Lower leg skin (tissue), 3 donors: ENCODE results near the gene ZNF611.

Experiments
- POLR2A ChIP-seq, 2 donors: fragments of 450-650 bp; IDR thresholded peaks; one replicate each; pipeline ENCODE4 v1.6.1; 2016 to 2017; ENCODE audit warnings: antibody characterized with exemption in 2 of 2, mild to moderate bottlenecking in 1 of 2, moderate library complexity in 1 of 2
- TF ChIP-seq, protein P1 (sequence below), 3 donors: fragments of 450-650 bp; IDR thresholded peaks; one replicate each; pipeline ENCODE4 v1.5.1; 2016; ENCODE audit warnings: antibody characterized with exemption in 3 of 3, mild to moderate bottlenecking in 3 of 3, moderate library complexity in 2 of 3

- TF ChIP-seq, protein P1, sequence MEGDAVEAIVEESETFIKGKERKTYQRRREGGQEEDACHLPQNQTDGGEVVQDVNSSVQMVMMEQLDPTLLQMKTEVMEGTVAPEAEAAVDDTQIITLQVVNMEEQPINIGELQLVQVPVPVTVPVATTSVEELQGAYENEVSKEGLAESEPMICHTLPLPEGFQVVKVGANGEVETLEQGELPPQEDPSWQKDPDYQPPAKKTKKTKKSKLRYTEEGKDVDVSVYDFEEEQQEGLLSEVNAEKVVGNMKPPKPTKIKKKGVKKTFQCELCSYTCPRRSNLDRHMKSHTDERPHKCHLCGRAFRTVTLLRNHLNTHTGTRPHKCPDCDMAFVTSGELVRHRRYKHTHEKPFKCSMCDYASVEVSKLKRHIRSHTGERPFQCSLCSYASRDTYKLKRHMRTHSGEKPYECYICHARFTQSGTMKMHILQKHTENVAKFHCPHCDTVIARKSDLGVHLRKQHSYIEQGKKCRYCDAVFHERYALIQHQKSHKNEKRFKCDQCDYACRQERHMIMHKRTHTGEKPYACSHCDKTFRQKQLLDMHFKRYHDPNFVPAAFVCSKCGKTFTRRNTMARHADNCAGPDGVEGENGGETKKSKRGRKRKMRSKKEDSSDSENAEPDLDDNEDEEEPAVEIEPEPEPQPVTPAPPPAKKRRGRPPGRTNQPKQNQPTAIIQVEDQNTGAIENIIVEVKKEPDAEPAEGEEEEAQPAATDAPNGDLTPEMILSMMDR (IDR thresholded peaks at IDR 0.05): no peak
- TF ChIP-seq POLR2A (IDR thresholded peaks at IDR 0.05): no peak
Measured at GRCh38 chr19:52670046-52670445, 64.8 kb downstream of the ZNF611 start.
